Cardiac fibroblast (primary cell): ENCODE measurements around the gene LBX2.
A peak's percentile ranks its signal among the peaks of the same experiment; 100 is the strongest.
"Not testable (repeated sequence)": the region's sequence is repeated elsewhere in the genome, so short reads cannot be mapped to it uniquely, and the experiment has no call there.

Experiments
- DNase-seq, 2 donors: peaks; one replicate each; pipeline versions ENCODE4 v3.0.0 to v3.0.0-alpha.2; 2010; ENCODE audit warnings: low read depth in 2 of 2
- H3K4me3 ChIP-seq, 2 donors: replicated peaks in 1 of 2; 1 replicate in 1 of 2; 2 replicates in 1 of 2; pipeline ENCODE4 v1.5.1; 2011; ENCODE audit warnings: low read depth in 2 of 2, low read length in 2 of 2, mild to moderate bottlenecking in 2 of 2, moderate library complexity in 1 of 2
- TF ChIP-seq, protein P1 (sequence below): IDR thresholded peaks from one replicate; pipeline ENCODE4 v1.5.1; 2011; ENCODE audit warnings: low read depth, mild to moderate bottlenecking, low read length, inconsistent platforms

Gene LBX2

DNA sequence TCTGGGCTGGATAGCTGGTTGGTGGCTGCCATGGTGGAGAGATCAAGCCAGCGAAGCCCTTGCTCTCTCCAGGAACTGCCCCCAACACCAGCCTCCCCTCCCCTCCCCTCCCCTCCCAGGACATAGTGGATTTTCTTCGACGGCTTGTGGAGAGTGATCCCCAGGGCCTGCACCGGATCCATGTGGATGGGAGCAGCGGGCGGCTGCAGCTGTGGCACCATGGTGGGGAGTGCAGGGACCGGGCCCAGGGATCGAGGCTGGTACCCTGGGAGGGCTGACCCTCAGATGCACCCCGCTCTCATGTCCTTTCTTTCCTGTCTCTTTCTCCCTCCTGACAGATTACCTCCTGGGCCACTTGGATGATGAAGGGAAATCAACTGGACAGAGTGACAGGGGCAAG, 9.5 kb downstream of the LBX2 start:
- no peak overlapping the region for H3K4me3 ChIP-seq

DNA sequence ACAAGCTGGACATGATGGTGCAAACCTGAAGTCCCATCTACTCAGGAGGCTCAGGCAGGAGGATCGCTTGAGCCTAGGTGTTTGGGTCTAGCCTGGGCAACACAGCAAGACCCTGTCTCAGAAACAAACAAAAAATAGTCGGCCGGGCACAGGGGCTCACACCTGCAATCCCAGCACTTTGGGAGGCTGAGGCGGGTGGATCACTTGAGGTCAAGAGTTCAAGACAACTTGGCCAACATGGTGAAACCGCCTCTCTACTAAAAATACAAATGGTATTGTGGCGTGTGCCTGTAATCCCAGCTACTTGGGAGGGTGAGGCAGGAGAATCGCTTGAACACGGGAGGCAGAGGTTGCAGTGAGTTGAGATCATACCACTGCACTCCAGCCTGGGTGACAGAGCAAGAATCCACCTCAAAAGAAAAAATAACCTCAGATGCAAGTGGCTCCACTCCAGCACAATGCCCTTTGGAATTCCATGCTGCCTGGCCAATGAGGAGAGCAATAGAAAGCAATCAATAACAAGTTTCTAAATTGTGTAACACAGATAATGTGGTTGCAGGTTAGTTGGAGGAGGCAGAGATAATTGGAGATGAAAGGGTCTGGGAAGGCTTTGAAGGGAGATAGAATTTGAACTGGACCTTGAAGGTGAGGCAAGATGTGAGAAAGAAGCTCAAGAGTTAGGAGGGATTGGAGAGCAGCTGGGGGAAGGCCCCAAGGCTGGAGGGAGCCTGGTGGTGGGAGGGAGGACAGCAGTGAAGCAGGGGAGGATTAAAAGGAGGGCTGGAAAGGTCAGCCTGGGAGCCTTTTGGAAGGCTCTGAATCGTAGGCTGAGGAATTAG, 10.5 kb downstream of the LBX2 start:
- TF ChIP-seq, protein P1, sequence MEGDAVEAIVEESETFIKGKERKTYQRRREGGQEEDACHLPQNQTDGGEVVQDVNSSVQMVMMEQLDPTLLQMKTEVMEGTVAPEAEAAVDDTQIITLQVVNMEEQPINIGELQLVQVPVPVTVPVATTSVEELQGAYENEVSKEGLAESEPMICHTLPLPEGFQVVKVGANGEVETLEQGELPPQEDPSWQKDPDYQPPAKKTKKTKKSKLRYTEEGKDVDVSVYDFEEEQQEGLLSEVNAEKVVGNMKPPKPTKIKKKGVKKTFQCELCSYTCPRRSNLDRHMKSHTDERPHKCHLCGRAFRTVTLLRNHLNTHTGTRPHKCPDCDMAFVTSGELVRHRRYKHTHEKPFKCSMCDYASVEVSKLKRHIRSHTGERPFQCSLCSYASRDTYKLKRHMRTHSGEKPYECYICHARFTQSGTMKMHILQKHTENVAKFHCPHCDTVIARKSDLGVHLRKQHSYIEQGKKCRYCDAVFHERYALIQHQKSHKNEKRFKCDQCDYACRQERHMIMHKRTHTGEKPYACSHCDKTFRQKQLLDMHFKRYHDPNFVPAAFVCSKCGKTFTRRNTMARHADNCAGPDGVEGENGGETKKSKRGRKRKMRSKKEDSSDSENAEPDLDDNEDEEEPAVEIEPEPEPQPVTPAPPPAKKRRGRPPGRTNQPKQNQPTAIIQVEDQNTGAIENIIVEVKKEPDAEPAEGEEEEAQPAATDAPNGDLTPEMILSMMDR = no peak
- H3K4me3 ChIP-seq = no peak overlapping the region
- DNase-seq = no peak

More for the DNA sequence above, 9.5 kb downstream of the LBX2 start:
- DNase-seq = no peak
- TF ChIP-seq, protein P1 = no peak

DNA sequence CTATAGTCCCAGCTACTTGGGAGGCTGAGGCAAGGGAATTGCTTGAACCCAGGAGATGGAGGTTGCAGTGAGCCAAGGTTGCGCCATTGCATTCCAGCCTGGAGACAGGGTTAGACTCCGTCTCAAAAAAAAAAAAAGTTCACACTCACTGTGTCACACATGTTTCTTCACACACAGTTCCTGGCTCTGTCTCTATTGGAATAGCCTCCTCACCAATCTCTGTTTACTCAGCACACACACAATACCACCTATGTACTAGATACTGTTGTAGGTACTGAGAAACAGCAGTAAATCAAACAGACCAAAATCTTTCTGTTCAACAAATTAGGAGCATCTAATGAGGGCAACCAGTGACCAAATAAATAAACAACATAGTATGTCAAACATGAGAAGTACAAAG, 13.3 kb downstream of the LBX2 start:
- no peak overlapping the region for H3K4me3 ChIP-seq
- no peak for DNase-seq
- TF ChIP-seq, protein P1 = no peak

DNA sequence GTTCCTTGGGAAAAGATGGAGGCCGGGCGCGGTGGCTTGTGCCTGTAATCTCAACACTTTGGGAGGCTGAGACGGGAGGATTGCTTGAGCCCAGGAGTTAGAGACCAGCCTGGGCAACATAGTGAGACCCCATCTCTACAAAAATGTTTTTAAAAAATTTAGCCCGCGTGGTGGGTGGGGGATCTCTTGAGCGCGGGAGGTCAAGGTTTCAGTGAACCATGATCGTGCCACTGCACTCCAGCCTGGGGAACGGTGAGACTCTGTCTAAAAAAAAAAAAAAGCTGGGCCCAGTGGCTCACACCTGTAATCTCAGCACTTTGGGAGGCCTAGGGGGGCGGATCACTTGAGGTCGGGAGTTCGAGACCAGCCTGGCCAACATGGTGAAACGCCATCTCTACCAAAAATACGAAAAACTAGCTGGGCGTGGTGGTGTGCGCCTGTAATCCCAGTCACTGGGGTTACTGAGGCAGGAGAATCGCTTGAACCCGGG, 15.7 kb downstream of the LBX2 start:
- H3K4me3 ChIP-seq = peak overlapping the region; percentile 65 to 91
- DNase-seq = not testable (repeated sequence)

DNA sequence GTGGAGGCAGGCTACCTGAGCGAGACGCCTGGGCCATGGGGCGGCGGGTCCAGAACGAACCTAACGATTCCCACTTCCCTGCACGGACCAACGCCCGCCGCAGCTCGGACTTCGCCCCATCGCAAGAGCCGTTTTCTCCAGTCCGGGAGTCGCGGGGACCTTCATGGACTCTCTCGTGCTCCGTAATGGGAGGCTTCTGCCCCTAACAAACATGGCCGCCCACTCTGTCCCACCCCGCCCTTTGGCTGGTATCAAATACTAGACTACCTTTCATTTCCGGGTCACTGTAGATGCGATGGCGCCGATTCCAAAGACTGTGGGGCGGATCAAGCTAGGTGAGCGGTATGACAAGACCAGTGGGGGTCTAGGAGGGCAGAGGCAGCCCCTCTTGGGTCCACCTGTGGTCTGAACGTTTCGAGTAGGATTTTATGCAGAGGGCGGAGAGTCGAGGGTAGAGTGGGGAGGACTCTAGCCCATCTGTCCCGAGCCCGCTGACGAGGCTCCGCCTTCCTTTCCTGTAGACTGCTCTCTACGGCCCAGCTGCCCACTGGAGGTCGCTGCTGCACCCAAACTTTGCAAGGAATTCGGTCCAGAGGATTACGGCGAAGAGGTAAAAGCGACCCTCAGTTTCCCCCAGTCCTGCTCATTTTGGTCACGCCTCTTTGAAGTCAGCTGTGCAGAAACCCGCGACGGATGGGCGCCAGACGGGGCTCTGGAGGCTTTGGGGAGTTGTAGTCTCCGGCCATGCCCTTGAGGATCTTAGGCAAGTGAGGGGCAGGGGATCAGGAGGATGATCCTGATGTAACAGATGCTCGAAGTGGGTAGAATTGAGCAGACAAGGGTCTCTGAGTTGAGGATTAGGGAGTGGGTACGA, 16.4 kb downstream of the LBX2 start, which contains the start of the genes CCDC142 and TTC31:
TSS of gene CCDC142 (minus strand) at position 198 of the 874 bp plus-strand sequence. CDS start at position 37, 161 bp downstream.
TSS of gene TTC31 (plus strand) at position 281 of the 874 bp plus-strand sequence. CDS start at position 296, 15 bp downstream.
- H3K4me3 ChIP-seq = peak within 1 kb of the TSS; percentile 65 to 91
- DNase-seq = peak; percentile 96 to 97
- TF ChIP-seq, protein P1 = peak; percentile 89

DNA sequence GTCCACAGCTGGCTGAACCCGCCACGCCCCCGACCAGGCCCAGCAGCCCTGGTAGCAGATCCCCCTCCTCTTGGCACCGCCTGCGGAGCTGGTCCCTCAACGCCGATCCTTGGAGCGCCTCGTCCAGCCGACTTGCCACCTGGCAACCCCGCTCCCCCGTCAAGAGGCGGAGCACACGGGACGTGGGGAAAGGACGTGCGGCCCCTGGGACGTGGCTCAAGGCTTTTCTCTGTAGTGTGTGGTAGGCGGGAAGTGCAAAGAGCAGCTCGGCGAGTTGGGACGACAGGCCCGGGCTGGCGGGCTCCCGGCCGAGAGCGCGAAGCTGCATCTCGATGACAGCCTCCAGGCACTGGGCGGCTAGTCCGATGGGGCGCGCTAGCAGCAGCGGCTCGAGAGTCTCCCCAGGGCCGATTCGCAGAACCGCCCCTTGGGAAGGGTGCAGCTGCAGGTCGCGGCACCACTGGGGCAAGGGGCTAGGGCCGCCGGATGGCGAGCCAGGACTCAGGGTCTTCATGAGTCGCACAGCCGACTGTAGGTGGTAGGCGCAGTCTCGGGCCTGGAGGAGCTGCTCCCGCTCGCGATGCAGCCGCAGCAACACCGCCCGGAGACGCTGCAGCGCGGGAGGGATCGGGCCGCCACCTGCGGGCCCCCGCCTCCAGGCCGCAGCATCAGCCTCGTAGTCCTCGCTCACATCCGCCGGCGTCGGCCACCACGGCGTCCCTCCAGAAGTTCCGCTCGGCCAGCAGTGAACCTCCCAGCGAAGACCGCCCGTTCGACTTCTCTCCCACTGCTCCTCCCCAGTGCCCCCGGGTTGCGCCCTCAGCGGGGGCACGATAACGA, 17.2 kb downstream of the LBX2 start:
- DNase-seq = peak; percentile 19
- TF ChIP-seq, protein P1 = no peak
- H3K4me3 ChIP-seq = peak overlapping the region; percentile 65 to 91
